ENCODE data around the gene PARD6G.

DNA sequence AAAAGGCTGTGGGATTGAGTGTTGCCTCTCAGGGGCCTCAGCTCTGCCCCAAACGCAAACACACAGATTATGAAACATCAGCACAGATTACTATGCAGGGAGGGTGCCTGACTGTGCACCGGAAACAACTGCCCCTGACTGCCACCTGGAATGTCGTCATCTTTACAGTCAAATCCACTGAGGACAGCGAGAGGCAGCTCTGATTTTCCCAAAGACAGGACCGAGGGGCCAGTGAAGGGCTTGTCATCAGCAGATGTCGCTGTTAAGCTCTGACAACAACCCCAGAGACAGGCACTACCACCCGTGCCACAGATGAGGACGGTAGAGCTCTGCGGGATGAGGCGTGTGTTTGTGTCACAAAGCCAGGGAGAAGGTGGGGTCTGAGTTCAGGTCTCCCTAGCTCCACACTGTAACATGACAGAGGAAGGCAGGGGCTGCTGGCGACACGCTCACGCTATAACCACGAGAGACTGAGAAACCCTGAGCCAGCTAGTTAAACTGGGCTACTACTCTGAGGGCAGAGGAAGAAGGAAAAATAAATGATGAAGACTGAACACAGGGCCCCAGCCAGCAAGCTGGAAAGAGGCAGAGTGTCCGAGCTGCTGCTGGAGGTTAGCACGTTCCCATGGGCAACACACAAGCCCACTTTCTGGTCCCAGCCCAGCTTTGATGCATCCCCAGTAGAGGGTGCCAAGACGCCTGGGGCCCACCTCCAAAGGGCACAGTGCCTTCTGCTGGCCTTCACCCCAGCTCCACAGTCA, 47.0 kb downstream of the PARD6G start:
- TF ChIP-seq, protein P1, sequence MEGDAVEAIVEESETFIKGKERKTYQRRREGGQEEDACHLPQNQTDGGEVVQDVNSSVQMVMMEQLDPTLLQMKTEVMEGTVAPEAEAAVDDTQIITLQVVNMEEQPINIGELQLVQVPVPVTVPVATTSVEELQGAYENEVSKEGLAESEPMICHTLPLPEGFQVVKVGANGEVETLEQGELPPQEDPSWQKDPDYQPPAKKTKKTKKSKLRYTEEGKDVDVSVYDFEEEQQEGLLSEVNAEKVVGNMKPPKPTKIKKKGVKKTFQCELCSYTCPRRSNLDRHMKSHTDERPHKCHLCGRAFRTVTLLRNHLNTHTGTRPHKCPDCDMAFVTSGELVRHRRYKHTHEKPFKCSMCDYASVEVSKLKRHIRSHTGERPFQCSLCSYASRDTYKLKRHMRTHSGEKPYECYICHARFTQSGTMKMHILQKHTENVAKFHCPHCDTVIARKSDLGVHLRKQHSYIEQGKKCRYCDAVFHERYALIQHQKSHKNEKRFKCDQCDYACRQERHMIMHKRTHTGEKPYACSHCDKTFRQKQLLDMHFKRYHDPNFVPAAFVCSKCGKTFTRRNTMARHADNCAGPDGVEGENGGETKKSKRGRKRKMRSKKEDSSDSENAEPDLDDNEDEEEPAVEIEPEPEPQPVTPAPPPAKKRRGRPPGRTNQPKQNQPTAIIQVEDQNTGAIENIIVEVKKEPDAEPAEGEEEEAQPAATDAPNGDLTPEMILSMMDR (IDR thresholded peaks at IDR 0.05): no peak
- TF ChIP-seq POLR2A (IDR thresholded peaks at IDR 0.05): no peak
